Measurements from ENCODE around the gene SLC1A3. TPM values are rescaled to one million over a fixed set of nuclear protein-coding genes. Genes with fewer than 3 reads are reported as not detected.

SLC1A3 gene
- total and polyA plus RNA-seq, 10 of the 15 experiments (the other 5 are each of a cell fraction or from before 2014, with no cell fraction given) = 0.23 to 4.4 (median 3.3) TPM

DNA sequence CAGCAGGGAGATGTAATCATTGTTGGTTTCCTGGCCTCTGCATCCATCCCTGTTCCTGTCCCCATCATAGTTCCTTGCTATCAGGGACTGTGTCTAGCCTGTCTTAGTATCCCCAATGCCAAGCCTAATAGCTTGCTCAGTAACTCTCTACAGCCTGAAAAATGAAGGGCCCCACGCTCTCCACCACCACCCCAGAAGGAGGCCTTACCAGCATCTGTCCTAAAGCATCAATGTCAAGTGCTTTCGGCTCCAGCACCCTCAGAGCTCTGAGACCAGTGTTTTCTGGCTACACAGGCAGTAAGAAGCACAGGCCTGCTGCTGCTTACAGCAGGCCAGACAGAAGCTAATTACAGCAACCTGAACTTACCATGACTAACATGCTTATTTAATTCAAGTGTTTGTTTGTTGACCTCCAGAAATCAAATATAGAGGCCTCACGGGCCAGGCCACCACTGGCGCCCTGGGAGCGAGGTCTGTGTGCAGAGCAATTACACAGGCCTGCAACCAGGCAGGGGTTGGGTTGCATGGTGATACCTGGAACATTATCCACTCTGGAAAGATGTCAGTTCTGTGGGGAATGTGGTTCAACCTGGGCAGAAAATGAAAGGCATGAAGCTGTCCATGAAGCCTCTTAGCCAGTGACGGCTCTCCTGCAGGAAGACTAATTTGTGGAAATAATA, 124.3 kb downstream of the SLC1A3 start (continued):
- TF ChIP-seq TCF7 (IDR thresholded peaks at IDR 0.05; ENCODE audit: borderline replicate concordance) = no peak
- no peak for TF ChIP-seq CBFB (IDR thresholded peaks at IDR 0.05; ENCODE audit: low read depth)
- TF ChIP-seq BCLAF1 (IDR thresholded peaks at IDR 0.05) = no peak

DNA sequence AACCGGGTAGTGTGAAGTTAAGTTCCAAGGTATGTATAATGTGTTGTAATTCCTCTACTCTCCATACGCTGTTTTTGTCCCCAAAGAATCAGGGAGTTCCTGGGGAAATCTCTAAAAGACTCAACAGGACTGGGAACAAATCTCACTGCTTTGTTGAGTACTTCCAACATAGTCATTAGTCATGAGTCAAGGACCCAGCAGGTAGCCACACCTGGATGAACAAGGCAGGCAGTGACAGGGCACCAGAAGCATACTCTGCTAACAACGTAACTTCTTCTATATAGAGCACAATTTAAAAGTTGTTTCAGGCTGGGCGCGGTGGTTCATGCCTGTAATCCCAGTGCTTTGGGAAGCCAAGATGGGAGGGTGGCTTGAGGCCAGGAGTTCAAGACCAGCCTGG, 126.8 kb downstream of the SLC1A3 start:
- in situ Hi-C loops (cut with MboI) = no loop called here
- no peaks in the 10 kb centered on the region for H4K20me1 ChIP-seq (ENCODE audit: control insufficient read depth, insufficient read depth)
- ATAC-seq (no peak), DNase-seq (ENCODE audit: low read depth, low spot score) (no peak), FAIRE-seq (no peak)
- H3K4me2 ChIP-seq (ENCODE audit: control insufficient read depth, insufficient read depth) = no peak overlapping the region
- H3K9ac ChIP-seq (ENCODE audit: control insufficient read depth, insufficient read depth, low read length) = no peak overlapping the region
- CTCF ChIA-PET = interaction anchor here (1.6 to 2.8 kb wide), 5 partner anchors 10 to 272 kb away, joined by 4 to 10 read pairs (median 6); no protein-coding TSS in a partner anchor
- POLR2A ChIA-PET = no interaction called here
- no peaks in the 10 kb centered on the region for H3K27me3 ChIP-seq (replicated peaks in 1 of 2; ENCODE audit: control insufficient read depth in 2 of 2, insufficient read depth in 2 of 2, low read length in 1 of 2)
- SMC1A ChIA-PET (ENCODE audit: uncharacterized antibody, unreplicated experiment) = interaction anchor here (1.1 kb wide), 1 partner anchor 148 kb away, joined by 3 read pairs; no protein-coding TSS in a partner anchor
- no TSS peak for BruUV-seq (replicated peaks)
- H3K4me3 ChIP-seq = no peak overlapping the region
- H3K9me3 ChIP-seq (replicated peaks; ENCODE audit: control insufficient read depth, insufficient read depth, low read length) = no peaks in the 10 kb centered on the region
- WGBS (ENCODE audit: insufficient coverage, insufficient replicate concordance, low lambda C conversion rate, missing lambda C conversion rate) = 63% methylated on average over 5 of the region's 5 CpGs
- no peak overlapping the region for H3K27ac ChIP-seq (ENCODE audit: control insufficient read depth, insufficient read depth)
- H3K36me3 ChIP-seq (ENCODE audit: control insufficient read depth in 2 of 2, insufficient read depth in 2 of 2, low read length in 1 of 2) = no peaks in the 10 kb centered on the region
- H3K79me2 ChIP-seq (ENCODE audit: control insufficient read depth, insufficient read depth, low read length) = no peaks in the 10 kb centered on the region
- RAD21 ChIA-PET (ENCODE audit: unreplicated experiment) = no interaction called here
- intact Hi-C loops (cut with micrococcal nuclease; ENCODE audit: unreplicated experiment) = no loop called here
- no peaks in the 10 kb centered on the region for H3K4me1 ChIP-seq (ENCODE audit: control insufficient read depth, insufficient read depth, low read length)
- no peak overlapping the region for H2AFZ ChIP-seq (ENCODE audit: control insufficient read depth, low read depth, low read length)
- TF ChIP-seq ZNF24 (IDR thresholded peaks at IDR 0.05) (no peak), RB1 (IDR thresholded peaks at IDR 0.05; ENCODE audit: borderline replicate concordance) (no peak), RFX5 (IDR thresholded peaks at IDR 0.05; ENCODE audit: low read depth, low read length) (no peak), PAX5 (IDR thresholded peaks at IDR 0.05; ENCODE audit: borderline replicate concordance, low read depth, low read length) (no peak), ZNF217 (IDR thresholded peaks at IDR 0.05) (no peak), NKRF (conservative IDR thresholded peaks at IDR 0.05) (no peak), RAD21 (IDR thresholded peaks at IDR 0.05; ENCODE audit: insufficient read depth, low read depth, low read length) (no peak), STAT3 (IDR thresholded peaks at IDR 0.05; ENCODE audit: low read depth, low read length) (no peak), E2F8 (IDR thresholded peaks at IDR 0.05; ENCODE audit: low read depth, partially characterized antibody) (no peak), FOXM1 (IDR thresholded peaks at IDR 0.05; ENCODE audit: low read depth, low read length) (no peak)
- TF ChIP-seq, protein P1, sequence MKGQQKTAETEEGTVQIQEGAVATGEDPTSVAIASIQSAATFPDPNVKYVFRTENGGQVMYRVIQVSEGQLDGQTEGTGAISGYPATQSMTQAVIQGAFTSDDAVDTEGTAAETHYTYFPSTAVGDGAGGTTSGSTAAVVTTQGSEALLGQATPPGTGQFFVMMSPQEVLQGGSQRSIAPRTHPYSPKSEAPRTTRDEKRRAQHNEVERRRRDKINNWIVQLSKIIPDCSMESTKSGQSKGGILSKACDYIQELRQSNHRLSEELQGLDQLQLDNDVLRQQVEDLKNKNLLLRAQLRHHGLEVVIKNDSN (IDR thresholded peaks at IDR 0.05; ENCODE audit: borderline replicate concordance, extremely low read length, insufficient read depth, low read depth, low read length) = no peak
